Fibroblast of lung (primary cell): ENCODE data around the gene SLC22A1. TPM values are rescaled to one million over a fixed set of nuclear protein-coding genes. Genes with fewer than 3 reads are reported as not detected.
"Not testable (repeated sequence)": the region's sequence is repeated elsewhere in the genome, so short reads cannot be mapped to it uniquely, and the experiment has no call there.

ENCODE experiments used
- DNase-seq, 2 donors: peaks; one replicate each; pipeline versions ENCODE4 v3.0.0 to v3.0.0-alpha.2; 2010; ENCODE audit warnings: low read depth in 2 of 2
- H2AFZ ChIP-seq: 2 replicates; pipeline ENCODE4 v1.5.1; 2012; ENCODE audit warnings: low read length, control low read depth, inconsistent platforms
- H3K27ac ChIP-seq: 2 replicates; pipeline ENCODE4 v1.5.1; 2011; ENCODE audit warnings: low read length, control low read depth; ENCODE audit not compliant: insufficient read depth
- H3K27me3 ChIP-seq: 2 replicates; pipeline ENCODE4 v1.5.1; 2011; ENCODE audit warnings: mild to moderate bottlenecking, low read length; ENCODE audit not compliant: control insufficient read depth, insufficient read depth
- H3K36me3 ChIP-seq: 2 replicates; pipeline ENCODE4 v1.5.1; 2011; ENCODE audit warnings: low read length; ENCODE audit not compliant: control insufficient read depth, insufficient read depth
- H3K4me1 ChIP-seq: 2 replicates; pipeline ENCODE4 v1.5.1; 2011; ENCODE audit warnings: low read length; ENCODE audit not compliant: control insufficient read depth, insufficient read depth; ENCODE audit errors: extremely low read depth
- H3K4me2 ChIP-seq: 2 replicates; pipeline ENCODE4 v1.5.1; 2011; ENCODE audit warnings: low read length, control low read depth; ENCODE audit not compliant: insufficient read depth; ENCODE audit errors: extremely low read depth
- H3K4me3 ChIP-seq, 4 experiments: fragments of 200-600 bp in 1 of 4; sonication (generic) in 1 of 4; replicated peaks in 1 of 4; 2 replicates each; pipeline ENCODE4 v1.5.1; 2011 to 2016; ENCODE audit warnings: low read length in 4 of 4, low read depth in 3 of 4, mild to moderate bottlenecking in 3 of 4, control low read depth in 2 of 4, inconsistent platforms in 1 of 4, mixed read lengths in 1 of 4; ENCODE audit not compliant: insufficient read depth in 1 of 4; ENCODE audit errors: control extremely low read depth in 1 of 4
- H3K79me2 ChIP-seq: 2 replicates; pipeline ENCODE4 v1.5.1; 2012; ENCODE audit warnings: mild to moderate bottlenecking, low read length, inconsistent platforms; ENCODE audit not compliant: control insufficient read depth, insufficient read depth
- H3K9ac ChIP-seq: 2 replicates; pipeline ENCODE4 v1.5.1; 2011; ENCODE audit warnings: mild to moderate bottlenecking, low read length, control low read depth; ENCODE audit not compliant: insufficient read depth
- H3K9me3 ChIP-seq: 2 replicates; pipeline ENCODE4 v1.5.1; 2012; ENCODE audit warnings: low read depth, low read length; ENCODE audit not compliant: control insufficient read depth, insufficient read depth
- H4K20me1 ChIP-seq: 2 replicates; pipeline ENCODE4 v1.5.1; 2011; ENCODE audit warnings: low read length; ENCODE audit not compliant: control insufficient read depth, insufficient read depth; ENCODE audit errors: extremely low read depth
- CTCF ChIP-seq, 2 donors: IDR thresholded peaks in 1 of 2; conservative IDR thresholded peaks in 1 of 2; 1 replicate in 1 of 2; 2 replicates in 1 of 2; pipeline ENCODE4 v1.5.1; 2011 to 2012; ENCODE audit warnings: low read length in 2 of 2, control low read depth in 1 of 2, inconsistent platforms in 1 of 2, low read depth in 1 of 2, mild to moderate bottlenecking in 1 of 2
- EZH2 ChIP-seq: IDR thresholded peaks from 2 replicates; pipeline ENCODE4 v1.5.1; 2012; ENCODE audit warnings: low read length, control low read depth, mild to moderate bottlenecking; ENCODE audit errors: missing control alignments
- polyA plus RNA-seq, 2 donors: library from polyadenylated mRNA; depleted of rRNA in 1 of 2; stranded (reverse) in 1 of 2; unstranded in 1 of 2; fragments of >200 nt; gene quantifications; 2 replicates each; pipeline ENCODE4 v1.2.1, GENCODE V29; 2011 to 2012; ENCODE audit warnings: missing spikeins in 1 of 2
- total RNA-seq: library from RNA; depleted of rRNA; stranded (reverse); fragments of >200 nt; gene quantifications from 2 replicates; pipeline ENCODE4 v1.2.1, GENCODE V29; 2014

The SLC22A1 gene
- total and polyA plus RNA-seq, 2 donors (not counting 1 experiment from before 2014, with no cell fraction given), result 0.06 to 0.50 TPM

GRCh38 chr6:160122744-160123143, 1.1 kb downstream of the SLC22A1 start:
- no peak overlapping the region for H3K4me3 ChIP-seq
- TF ChIP-seq CTCF (conservative IDR thresholded peaks at IDR 0.05 in 1 of 2, IDR thresholded peaks at IDR 0.05 in 1 of 2; ENCODE audit: low read depth in 1 of 2, low read length in 2 of 2) (no peak), EZH2 (no peak)
- no peaks in the 10 kb centered on the region for H3K79me2 ChIP-seq
- H3K36me3 ChIP-seq, result no peaks in the 10 kb centered on the region
- DNase-seq, result no peak
- no peaks in the 10 kb centered on the region for H3K9me3 ChIP-seq
- no peak overlapping the region for H2AFZ ChIP-seq
- no peaks in the 10 kb centered on the region for H3K4me1 ChIP-seq
- no peaks in the 10 kb centered on the region for H3K27me3 ChIP-seq
- H3K27ac ChIP-seq, result no peak overlapping the region
- H3K9ac ChIP-seq, result no peak overlapping the region
- H3K4me2 ChIP-seq, result no peak overlapping the region
- H4K20me1 ChIP-seq, result no peaks in the 10 kb centered on the region

- TF ChIP-seq CTCF (conservative IDR thresholded peaks at IDR 0.05 in 1 of 2, IDR thresholded peaks at IDR 0.05 in 1 of 2; ENCODE audit: low read depth in 1 of 2, low read length in 2 of 2) (no peak), EZH2 (no peak)
- Histone ChIP-seq H3K4me1 (no peaks in the 10 kb centered on the region), H4K20me1 (no peaks in the 10 kb centered on the region), H3K36me3 (no peaks in the 10 kb centered on the region), H3K9me3 (no peaks in the 10 kb centered on the region), H3K27ac (no peak overlapping the region), H3K4me2 (no peak overlapping the region), H3K27me3 (no peaks in the 10 kb centered on the region), H3K4me3 (no peak overlapping the region), H3K9ac (no peak overlapping the region), H3K79me2 (no peaks in the 10 kb centered on the region), H2AFZ (no peak overlapping the region)
- no peak for DNase-seq
Measured at GRCh38 chr6:160124007-160124406, 2.4 kb downstream of the SLC22A1 start.

- no peak overlapping the region for H3K27ac ChIP-seq
- no peak overlapping the region for H3K9ac ChIP-seq
- no peak overlapping the region for H3K4me3 ChIP-seq
- H2AFZ ChIP-seq, result no peak overlapping the region
- no peak overlapping the region for H3K4me2 ChIP-seq
- no peaks in the 10 kb centered on the region for H3K4me1 ChIP-seq
- TF ChIP-seq CTCF (conservative IDR thresholded peaks at IDR 0.05 in 1 of 2, IDR thresholded peaks at IDR 0.05 in 1 of 2; ENCODE audit: low read depth in 1 of 2, low read length in 2 of 2) (no peak), EZH2 (no peak)
- H3K79me2 ChIP-seq, result no peaks in the 10 kb centered on the region
- H3K9me3 ChIP-seq, result no peaks in the 10 kb centered on the region
- no peaks in the 10 kb centered on the region for H3K27me3 ChIP-seq
- DNase-seq, result no peak
- H3K36me3 ChIP-seq, result no peaks in the 10 kb centered on the region
- no peaks in the 10 kb centered on the region for H4K20me1 ChIP-seq
Measured at GRCh38 chr6:160124605-160125004, 3.0 kb downstream of the SLC22A1 start.

GRCh38 chr6:160125105-160125504, 3.5 kb downstream of the SLC22A1 start:
- not testable (repeated sequence) for H3K27me3 ChIP-seq, H3K79me2 ChIP-seq, H3K27ac ChIP-seq, H3K4me1 ChIP-seq, H2AFZ ChIP-seq, H3K36me3 ChIP-seq, H3K4me2 ChIP-seq, DNase-seq, H3K9ac ChIP-seq, H3K4me3 ChIP-seq, H4K20me1 ChIP-seq, H3K9me3 ChIP-seq
